Endodermal cell (in vitro differentiated cells): ENCODE results near the gene PCTP. TPM values are rescaled to one million over a fixed set of nuclear protein-coding genes. Genes with fewer than 3 reads are reported as not detected.

Experiments used
- DNase-seq: peaks from one replicate; pipeline ENCODE4 v3.0.0-alpha.2; 2017
- H3K27ac ChIP-seq: 2 replicates; pipeline ENCODE4 v1.5.1; 2013; ENCODE audit warnings: mild to moderate bottlenecking, low read depth, low read length, moderate library complexity
- H3K27me3 ChIP-seq: 2 replicates; pipeline ENCODE4 v1.6.1; 2013; ENCODE audit warnings: mild to moderate bottlenecking, low read length, moderate library complexity; ENCODE audit not compliant: insufficient read depth, control insufficient read depth, poor library complexity, severe bottlenecking
- H3K36me3 ChIP-seq: 2 replicates; pipeline ENCODE4 v1.7.0; 2013; ENCODE audit warnings: mild to moderate bottlenecking, low read length, moderate library complexity; ENCODE audit not compliant: control insufficient read depth, insufficient read depth
- H3K4me1 ChIP-seq: one replicate; pipeline ENCODE4 v1.7.0; 2013; ENCODE audit warnings: low read length; ENCODE audit not compliant: control insufficient read depth, insufficient read depth
- H3K4me3 ChIP-seq: 2 replicates; pipeline ENCODE4 v1.5.1; 2013; ENCODE audit warnings: mild to moderate bottlenecking, low read length, moderate library complexity
- H3K9ac ChIP-seq: 2 replicates; pipeline ENCODE4 v1.6.1; 2013; ENCODE audit warnings: mild to moderate bottlenecking, low read length, moderate library complexity; ENCODE audit not compliant: poor library complexity, severe bottlenecking; ENCODE audit errors: extremely low read depth
- H3K9me3 ChIP-seq: 2 replicates; pipeline ENCODE4 v1.6.1; 2013; ENCODE audit warnings: mild to moderate bottlenecking, low read length, moderate library complexity; ENCODE audit not compliant: control insufficient read depth
- H3K27ac Mint-ChIP-seq: 2 replicates; pipeline ENCODE4 v1.8.0; 2020; ENCODE audit warnings: mixed read lengths
- H3K27me3 Mint-ChIP-seq: 2 replicates; pipeline ENCODE4 v1.8.0; 2021; ENCODE audit warnings: mild to moderate bottlenecking, mixed read lengths; ENCODE audit not compliant: insufficient read depth
- H3K36me3 Mint-ChIP-seq: 2 replicates; pipeline ENCODE4 v1.8.0; 2020; ENCODE audit warnings: low read depth, mixed read lengths
- H3K4me1 Mint-ChIP-seq: 2 replicates; pipeline ENCODE4 v1.8.0; 2020; ENCODE audit warnings: mixed read lengths
- H3K4me3 Mint-ChIP-seq: 2 replicates; pipeline ENCODE4 v1.8.0; 2020; ENCODE audit warnings: mild to moderate bottlenecking, moderate library complexity, mixed read lengths
- H3K9me3 Mint-ChIP-seq: 2 replicates; pipeline ENCODE4 v1.8.0; 2020; ENCODE audit warnings: mild to moderate bottlenecking, mixed read lengths
- CTCF ChIP-seq: fragments of 200-600 bp; sonication (generic); conservative IDR thresholded peaks from 2 replicates; pipeline ENCODE4 v1.5.0; 2021; ENCODE audit warnings: antibody characterized with exemption, mild to moderate bottlenecking
- WGBS, 2 experiments: methylation state at CpG; one replicate each; pipeline versions ENCODE4 v1.1.5 to v1.1.7; 2013; ENCODE audit warnings: missing lambda C conversion rate in 2 of 2, mixed read lengths in 1 of 2; ENCODE audit not compliant: insufficient coverage in 1 of 2, insufficient read length in 1 of 2; 5-methylcytosine and 5-hydroxymethylcytosine counted together
- total RNA-seq, 2 donors: library from RNA; stranded (reverse); fragmentation: NEBNext Ultra II Directional in 1 of 2; extraction: Animal tissue kit (Norgen Biotek cat#: 25700) in 1 of 2; gene quantifications; 2 replicates in 1 of 2; 3 replicates in 1 of 2; pipeline ENCODE4 v1.2.1, GENCODE V29; 2021

Gene PCTP
- total RNA-seq, 2 donors from 2014 or later = 29.0 to 47.2 TPM

GRCh38 chr17:55770196-55770870 lies 19.5 kb downstream of the PCTP start:
- Mint-ChIP-seq H3K4me3 (no peak overlapping the region), H3K36me3 (peaks cover 59% of the 10 kb centered on the region)
- WGBS, 2 experiments = 61 to 66% methylated on average over 4 of the region's 4 CpGs

GRCh38 chr17:55772086-55772485 lies 21.2 kb downstream of the PCTP start:
- DNase-seq = no peak
- H3K27me3 Mint-ChIP-seq = no peaks in the 10 kb centered on the region
- TF ChIP-seq CTCF = peak; percentile 47
- peaks cover 39% of the 10 kb centered on the region for H3K4me1 Mint-ChIP-seq
- no peaks in the 10 kb centered on the region for H3K9me3 Mint-ChIP-seq
- Histone ChIP-seq H3K9ac (no peak overlapping the region), H3K4me1 (peaks cover 15% of the 10 kb centered on the region), H3K36me3 (peaks cover 90% of the 10 kb centered on the region), H3K27ac (no peak overlapping the region), H3K27me3 (no peaks in the 10 kb centered on the region), H3K4me3 (no peak overlapping the region), H3K9me3 (no peaks in the 10 kb centered on the region)
- H3K27ac Mint-ChIP-seq = no peak overlapping the region
- 81 to 95% methylated on average over 5 to 7 of the region's 7 CpGs for WGBS, 2 experiments
- no peak overlapping the region for H3K4me3 Mint-ChIP-seq
- peaks cover 75% of the 10 kb centered on the region for H3K36me3 Mint-ChIP-seq

More at GRCh38 chr17:55770196-55770870, 19.5 kb downstream of the PCTP start:
- H3K4me1 ChIP-seq = peaks cover 15% of the 10 kb centered on the region
- H3K27me3 Mint-ChIP-seq = no peaks in the 10 kb centered on the region
- no peak overlapping the region for H3K27ac Mint-ChIP-seq
- no peaks in the 10 kb centered on the region for H3K9me3 ChIP-seq
- H3K9me3 Mint-ChIP-seq = no peaks in the 10 kb centered on the region
- no peak overlapping the region for H3K27ac ChIP-seq
- H3K27me3 ChIP-seq = no peaks in the 10 kb centered on the region
- DNase-seq = no peak
- H3K4me3 ChIP-seq = no peak overlapping the region
- peaks cover 39% of the 10 kb centered on the region for H3K4me1 Mint-ChIP-seq
- TF ChIP-seq CTCF = peak; percentile 82
- H3K9ac ChIP-seq = no peak overlapping the region
- H3K36me3 ChIP-seq = peaks cover 72% of the 10 kb centered on the region

- Mint-ChIP-seq H3K27ac (peak overlapping the region; percentile 16), H3K9me3 (no peaks in the 10 kb centered on the region), H3K4me1 (peaks cover 39% of the 10 kb centered on the region), H3K4me3 (no peak overlapping the region), H3K36me3 (peaks cover 75% of the 10 kb centered on the region), H3K27me3 (no peaks in the 10 kb centered on the region)
- no peak overlapping the region for H3K4me3 ChIP-seq
- H3K4me1 ChIP-seq = peaks cover 15% of the 10 kb centered on the region
- H3K27me3 ChIP-seq = no peaks in the 10 kb centered on the region
- DNase-seq = no peak
- peaks cover 97% of the 10 kb centered on the region for H3K36me3 ChIP-seq
- no peak overlapping the region for H3K9ac ChIP-seq
- WGBS, 2 experiments = 88 to 91% methylated on average over 6 to 13 of the region's 13 CpGs
- H3K27ac ChIP-seq = no peak overlapping the region
- TF ChIP-seq CTCF = no peak
- H3K9me3 ChIP-seq = peaks cover 5% of the 10 kb centered on the region
Measured at GRCh38 chr17:55773671-55774070, 22.8 kb downstream of the PCTP start.
